22Rv1 (cell line): ENCODE measurements around the gene SRCAP.

Experiments used
- CTCF ChIP-seq: fragments of 450-650 bp; IDR thresholded peaks from 2 replicates; pipeline ENCODE4 v1.5.1; 2017; ENCODE audit warnings: mild to moderate bottlenecking
- ZFX ChIP-seq: fragments of 450-650 bp; IDR thresholded peaks from 2 replicates; pipeline ENCODE4 v1.6.1; 2017; ENCODE audit warnings: antibody characterized with exemption, borderline replicate concordance

GRCh38 chr16:30756781-30757100 is 57.8 kb downstream of the SRCAP start:
- TF ChIP-seq CTCF, result no peak
- no peak for TF ChIP-seq ZFX
